Suppressor macrophage treated with lipopolysaccharide for 1 hour (primary cell): ENCODE results near the gene AVEN.
"Not testable (repeated sequence)": the region's sequence is repeated elsewhere in the genome, so short reads cannot be mapped to it uniquely, and the experiment has no call there.

ENCODE experiments used
- DNase-seq, 3 donors: peaks; one replicate each; pipeline ENCODE4 v3.0.0-alpha.2; 2020 to 2022

The AVEN gene

GRCh38 chr15:33844597-33844996, 194.4 kb downstream of the AVEN start:
- DNase-seq = no peak

DNA sequence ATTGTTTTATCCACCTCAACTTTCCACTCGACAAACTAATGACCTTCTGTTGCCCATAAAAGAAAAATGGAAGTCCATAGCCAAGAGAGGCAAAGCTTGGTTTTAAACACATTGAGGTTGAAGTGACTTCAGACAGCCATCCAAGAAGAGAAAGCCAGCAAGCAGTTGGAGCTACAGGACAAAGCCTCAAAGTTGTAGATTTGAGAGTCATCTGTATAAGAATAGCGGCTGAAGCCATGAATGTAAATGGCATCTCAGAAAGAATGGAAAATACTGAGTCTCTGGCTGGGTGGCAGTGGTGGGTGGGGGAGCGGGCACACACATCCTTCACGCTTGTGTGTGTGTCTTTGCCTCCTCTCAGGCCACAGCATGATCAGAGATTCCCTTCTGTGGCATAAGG, 194.8 kb downstream of the AVEN start:
- DNase-seq = no peak

DNA sequence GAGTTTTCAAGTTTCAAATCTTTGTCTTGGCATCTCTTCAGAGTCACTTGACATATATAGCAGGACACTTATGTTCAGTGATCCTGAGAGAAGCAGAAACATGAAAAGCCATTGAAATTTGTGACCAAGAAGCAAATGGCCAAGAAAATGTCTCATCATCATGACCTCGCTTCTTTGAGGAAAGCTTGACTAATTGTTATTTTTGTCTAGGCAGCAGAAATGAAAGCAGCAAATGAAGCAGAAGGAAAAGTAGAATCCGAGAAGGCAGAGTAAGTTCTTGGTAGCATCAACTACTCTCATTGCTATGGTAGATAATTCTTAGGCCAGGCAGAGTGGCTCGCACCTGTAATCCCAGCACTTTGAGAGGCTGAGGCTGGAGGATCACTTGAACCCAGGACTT, 198.4 kb downstream of the AVEN start:
- DNase-seq = no peak

DNA sequence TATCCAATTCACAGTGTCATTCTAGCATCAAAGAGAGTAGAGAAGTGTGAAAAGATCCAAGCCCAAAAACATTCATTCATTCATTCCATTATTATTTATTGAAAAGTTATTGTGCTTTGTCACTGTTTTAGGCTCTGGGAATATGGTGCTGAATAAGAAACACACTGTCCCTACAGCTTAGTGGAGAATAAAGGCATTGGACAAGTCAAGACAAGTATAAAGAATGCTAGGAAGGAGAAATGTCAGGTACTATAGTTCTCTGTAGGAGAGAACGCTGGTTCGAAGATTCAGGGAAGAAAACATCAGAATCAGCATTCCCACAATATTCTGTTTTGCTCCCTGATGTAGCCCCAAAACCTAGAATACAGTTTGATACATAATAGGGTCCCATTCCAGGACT, 199.5 kb downstream of the AVEN start:
- no peak for DNase-seq

GRCh38 chr15:33837294-33837693, 201.7 kb downstream of the AVEN start:
- no peak for DNase-seq

GRCh38 chr15:33834892-33835743, 203.9 kb downstream of the AVEN start:
- no peak for DNase-seq

DNA sequence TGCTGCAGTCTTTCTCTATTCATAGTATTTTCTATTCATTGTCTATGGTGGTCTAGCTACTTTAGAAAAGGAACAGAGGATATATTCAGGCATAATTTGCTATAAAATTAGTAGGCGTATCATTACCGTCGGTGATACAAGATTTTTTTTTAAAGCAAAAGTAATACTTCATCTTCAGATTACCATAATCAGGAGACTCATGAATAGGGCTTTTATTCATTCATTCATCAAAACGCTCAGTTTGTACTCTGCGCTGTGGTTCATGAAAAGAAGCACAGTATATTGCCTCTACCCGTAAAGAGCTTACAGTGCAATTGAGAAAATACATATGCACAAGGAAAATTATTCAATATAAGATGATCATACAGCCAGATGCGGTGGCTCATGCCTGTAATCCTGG, 207.4 kb downstream of the AVEN start:
- no peak for DNase-seq

GRCh38 chr15:33830351-33830750, 208.7 kb downstream of the AVEN start:
- DNase-seq = no peak

DNA sequence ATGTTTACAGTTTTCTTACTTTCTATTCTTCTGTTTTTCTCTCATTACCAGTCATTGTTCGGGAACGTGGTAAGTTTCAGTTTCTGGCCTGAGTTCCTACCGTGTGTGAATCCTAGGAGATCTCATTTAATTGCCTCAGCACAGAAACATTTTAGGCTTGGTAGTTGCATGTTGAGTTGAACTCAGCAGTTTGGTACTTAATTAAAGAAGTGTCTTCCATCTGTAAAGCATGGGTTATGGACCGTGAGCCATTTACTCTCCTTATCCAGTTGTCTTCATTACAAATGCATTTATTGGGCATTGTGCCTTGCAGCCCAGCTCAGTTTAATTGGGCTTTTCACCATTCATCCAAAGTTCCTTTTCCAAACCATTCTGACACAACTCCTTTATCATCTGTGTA, 212.8 kb downstream of the AVEN start:
- DNase-seq = no peak

- no peak for DNase-seq
Observed at GRCh38 chr15:33825453-33825852, 213.6 kb downstream of the AVEN start.

DNA sequence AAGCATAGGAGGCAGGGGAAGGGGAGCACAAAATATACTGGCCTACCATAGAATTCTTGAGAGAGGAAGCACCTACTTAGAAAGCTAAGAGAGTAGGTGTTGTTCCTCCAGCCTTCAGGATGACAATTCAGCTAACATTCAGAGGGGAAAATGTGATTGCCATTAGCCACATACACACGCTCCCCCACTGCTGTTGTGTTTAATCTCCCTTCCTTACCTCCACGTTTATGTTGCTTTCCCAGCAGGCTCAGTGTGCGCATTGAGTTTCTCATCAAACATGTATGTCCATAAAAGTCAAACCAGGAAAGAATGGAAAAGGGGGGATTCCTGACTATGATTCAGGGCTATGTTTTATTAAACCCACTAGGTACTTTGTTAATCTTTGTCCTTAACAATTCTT, 215.9 kb downstream of the AVEN start:
- DNase-seq = no peak

DNA sequence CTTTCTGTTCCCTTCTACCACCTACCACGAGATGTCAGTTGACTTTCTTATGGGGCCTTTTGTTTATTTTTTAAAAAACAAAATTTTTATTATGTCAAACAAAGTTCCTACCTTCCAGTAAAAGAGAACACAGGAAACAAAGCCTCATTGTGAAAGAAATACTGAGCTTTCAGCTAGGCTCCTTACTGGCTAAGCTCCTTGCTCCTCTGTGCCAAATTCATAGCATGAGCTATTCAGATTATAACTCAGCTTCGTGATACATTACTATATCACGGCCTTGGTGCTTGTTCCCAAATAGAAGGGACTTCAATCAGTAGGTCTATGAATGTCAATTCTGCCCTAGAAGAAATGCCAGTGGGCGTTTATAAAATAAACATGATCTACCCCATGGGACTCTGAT, 216.5 kb downstream of the AVEN start:
- DNase-seq = no peak

GRCh38 chr15:33819499-33819898, 219.5 kb downstream of the AVEN start:
- not testable (repeated sequence) for DNase-seq
